ENCODE data around the gene NPW. TPM values are rescaled to one million over a fixed set of nuclear protein-coding genes. Genes with fewer than 3 reads are reported as not detected.
A peak's percentile ranks its signal among the peaks of the same experiment; 100 is the strongest.
"Not testable (repeated sequence)": the region's sequence is repeated elsewhere in the genome, so short reads cannot be mapped to it uniquely, and the experiment has no call there.

The NPW gene
- total RNA-seq, 3 donors from 2014 or later = 9.2 to 19.0 (median 13.1) TPM

- H3K27me3 Mint-ChIP-seq (ENCODE audit: low read depth) = no peaks in the 10 kb centered on the region
- peaks cover 13% of the 10 kb centered on the region for H3K36me3 Mint-ChIP-seq (ENCODE audit: insufficient read depth)
- no peak for ATAC-seq
- no peak for DNase-seq
- H3K9me3 Mint-ChIP-seq = no peaks in the 10 kb centered on the region
- no peak overlapping the region for H3K4me3 Mint-ChIP-seq
- H3K4me1 Mint-ChIP-seq (ENCODE audit: low read depth) = peaks cover 25% of the 10 kb centered on the region
Observed at GRCh38 chr16:2003231-2003826, 16.3 kb upstream of the NPW start.

- Mint-ChIP-seq H3K9me3 (no peaks in the 10 kb centered on the region), H3K4me3 (no peak overlapping the region), H3K4me1 (ENCODE audit: low read depth) (peaks cover 31% of the 10 kb centered on the region), H3K36me3 (ENCODE audit: insufficient read depth) (peaks cover 17% of the 10 kb centered on the region), H3K27me3 (ENCODE audit: low read depth) (no peaks in the 10 kb centered on the region)
- peak; percentile 83 for DNase-seq
- ATAC-seq = peak; percentile 92
Observed at GRCh38 chr16:2003827-2004641, 15.6 kb upstream of the NPW start.

DNA sequence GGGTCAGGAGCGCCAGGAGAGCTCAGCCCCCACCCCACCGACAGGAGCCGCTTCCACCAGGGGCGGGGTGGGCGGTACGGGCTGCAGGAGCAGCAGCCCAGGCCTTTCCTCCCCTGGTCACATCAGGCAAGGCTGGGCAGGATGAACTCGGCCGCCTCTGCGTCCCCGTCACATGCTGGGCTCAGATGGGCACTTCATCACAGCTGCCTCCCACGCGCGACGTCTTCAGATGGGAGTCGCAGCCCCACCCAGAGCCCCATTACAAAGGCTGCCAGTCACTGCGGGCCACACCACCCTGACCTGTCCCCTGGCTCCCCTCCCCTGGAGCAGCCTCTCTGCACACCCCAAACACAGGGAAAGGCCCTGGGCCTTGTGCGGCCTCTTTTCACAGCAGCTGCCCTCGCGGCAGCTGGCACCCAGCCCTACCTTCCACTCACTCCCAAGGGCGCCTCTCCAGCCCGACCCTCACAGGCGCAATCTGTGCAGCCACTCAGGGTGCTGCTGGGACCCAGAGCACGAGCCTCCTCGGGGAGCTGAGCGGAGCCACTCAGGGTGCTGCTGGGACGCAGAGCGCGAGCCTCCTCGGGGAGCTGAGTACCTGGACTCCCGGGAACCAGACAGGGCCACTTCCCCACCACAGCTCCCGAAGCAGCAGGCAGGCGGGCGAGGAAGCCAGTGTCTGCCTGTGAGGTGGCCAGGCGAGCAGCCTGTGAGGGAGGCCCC lies 14.6 kb upstream of the NPW start:
- H3K27me3 Mint-ChIP-seq (ENCODE audit: low read depth) = no peaks in the 10 kb centered on the region
- no peaks in the 10 kb centered on the region for H3K9me3 Mint-ChIP-seq
- no peak for DNase-seq
- H3K4me3 Mint-ChIP-seq = no peak overlapping the region
- H3K4me1 Mint-ChIP-seq (ENCODE audit: low read depth) = peaks cover 31% of the 10 kb centered on the region
- ATAC-seq = no peak
- H3K36me3 Mint-ChIP-seq (ENCODE audit: insufficient read depth) = peaks cover 17% of the 10 kb centered on the region

DNA sequence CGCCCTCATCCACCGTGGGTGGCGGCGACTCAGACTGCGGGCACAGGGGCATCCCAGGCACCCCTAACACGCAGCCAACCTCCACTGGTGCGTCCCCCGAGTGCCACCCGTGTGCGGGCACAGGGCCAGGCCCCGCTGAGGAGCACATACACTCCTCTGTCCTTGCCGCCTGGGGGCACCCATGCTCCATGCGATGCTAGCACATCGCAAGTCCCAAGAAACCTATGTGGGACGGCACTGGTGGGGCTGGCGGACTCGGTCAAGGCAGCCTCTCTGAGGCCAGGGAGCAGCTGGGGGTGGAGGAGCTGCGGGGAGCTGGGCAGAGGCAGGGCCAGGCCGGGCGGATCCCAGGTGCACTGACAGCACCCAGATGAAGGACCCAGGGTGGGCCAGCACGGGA lies 13.9 kb upstream of the NPW start:
- no peaks in the 10 kb centered on the region for H3K9me3 Mint-ChIP-seq
- ATAC-seq (no peak), DNase-seq (no peak)
- H3K36me3 Mint-ChIP-seq (ENCODE audit: insufficient read depth) = peaks cover 18% of the 10 kb centered on the region
- H3K4me3 Mint-ChIP-seq = no peak overlapping the region
- H3K27me3 Mint-ChIP-seq (ENCODE audit: low read depth) = no peaks in the 10 kb centered on the region
- peaks cover 36% of the 10 kb centered on the region for H3K4me1 Mint-ChIP-seq (ENCODE audit: low read depth)

DNA sequence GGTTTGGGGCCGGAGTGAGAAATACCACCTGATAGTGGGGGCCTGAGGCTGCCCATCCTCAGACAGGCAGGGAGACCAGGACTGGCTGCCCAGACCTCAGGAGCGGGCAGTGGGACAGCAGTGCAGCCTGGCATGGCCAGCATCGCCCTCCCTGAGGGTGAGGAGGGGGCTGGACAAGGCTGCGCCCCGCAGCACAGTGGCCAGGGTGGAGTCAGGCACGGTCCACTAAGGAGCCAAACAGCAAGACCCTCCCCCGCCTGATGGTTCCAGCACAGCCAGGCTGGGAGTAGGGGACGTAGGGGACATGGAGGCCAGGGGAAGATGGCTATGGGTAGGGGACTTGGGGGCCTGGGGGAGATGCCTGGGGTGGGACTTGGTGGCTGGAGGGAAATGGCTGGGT lies 13.3 kb upstream of the NPW start:
- Mint-ChIP-seq H3K4me1 (ENCODE audit: low read depth) (peaks cover 36% of the 10 kb centered on the region), H3K9me3 (no peaks in the 10 kb centered on the region), H3K27me3 (ENCODE audit: low read depth) (no peaks in the 10 kb centered on the region), H3K36me3 (ENCODE audit: insufficient read depth) (peaks cover 16% of the 10 kb centered on the region), H3K4me3 (peak overlapping the region; percentile 25)
- ATAC-seq (no peak), DNase-seq (no peak)

DNA sequence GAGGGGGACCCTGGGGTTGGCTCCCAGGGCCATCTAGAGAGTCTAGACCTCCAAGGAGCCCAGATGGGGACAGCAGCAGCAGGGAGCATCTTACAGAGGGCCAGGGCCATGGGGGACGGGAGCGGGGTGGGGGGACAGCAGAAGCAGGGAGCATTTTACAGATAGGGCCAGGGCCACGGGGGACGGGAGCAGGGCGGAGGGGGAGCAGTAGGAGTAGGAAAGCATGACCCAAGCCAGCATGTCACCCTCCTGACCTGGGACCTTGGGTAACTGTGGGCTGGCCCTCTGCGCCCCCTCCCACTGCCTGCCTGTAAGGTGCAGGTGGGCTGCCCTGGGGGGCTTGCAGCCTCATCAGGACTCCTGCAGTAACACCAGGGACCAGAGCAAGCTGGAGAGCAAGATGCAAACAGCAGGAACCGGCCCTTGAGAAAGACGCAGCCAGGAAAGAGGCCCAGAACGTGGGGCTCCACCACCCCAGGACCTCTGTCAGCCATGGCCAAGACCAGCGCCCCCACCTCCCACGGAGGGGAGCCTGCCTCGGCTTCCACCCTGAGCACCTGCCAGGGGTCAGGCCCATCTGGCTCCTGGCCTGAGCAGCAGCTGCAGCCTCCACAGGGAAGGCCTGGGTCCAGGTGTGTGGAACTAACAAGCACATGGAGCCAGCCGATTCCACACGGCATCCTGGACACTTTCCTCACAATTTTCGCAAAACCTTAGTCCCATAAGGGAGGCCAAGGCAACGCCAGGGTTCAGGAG lies 12.3 kb upstream of the NPW start:
- ATAC-seq (no peak), DNase-seq (no peak)
- Mint-ChIP-seq H3K36me3 (ENCODE audit: insufficient read depth) (peaks cover 14% of the 10 kb centered on the region), H3K4me3 (peak overlapping the region; percentile 92), H3K27me3 (ENCODE audit: low read depth) (no peaks in the 10 kb centered on the region), H3K4me1 (ENCODE audit: low read depth) (peaks cover 36% of the 10 kb centered on the region), H3K9me3 (no peaks in the 10 kb centered on the region)

DNA sequence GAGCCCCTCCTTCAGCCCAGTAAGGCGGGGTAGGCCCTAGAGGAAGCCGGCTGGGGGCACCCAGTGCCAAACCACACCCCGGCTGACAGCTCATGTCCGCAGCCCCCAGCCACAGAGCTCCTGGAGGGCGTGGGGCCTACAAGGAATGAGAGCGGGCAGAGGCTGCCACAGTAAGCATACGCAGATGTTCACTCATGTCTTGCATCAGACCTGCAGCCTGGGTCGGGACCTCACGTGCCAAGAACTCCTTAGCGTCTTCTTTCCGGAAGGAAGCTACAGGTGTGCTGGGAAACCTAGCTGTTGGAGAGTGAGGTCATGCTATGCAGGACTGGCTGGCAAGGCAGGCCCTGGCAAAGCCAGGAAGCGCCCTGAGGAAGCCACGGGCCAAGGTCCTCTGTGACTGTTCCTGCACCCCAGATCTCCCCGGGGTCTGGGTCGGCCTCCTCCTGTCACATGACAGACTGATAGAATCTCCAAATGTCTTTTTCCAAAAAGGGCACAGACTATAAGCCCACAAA lies 11.5 kb upstream of the NPW start:
- peaks cover 36% of the 10 kb centered on the region for H3K4me1 Mint-ChIP-seq (ENCODE audit: low read depth)
- no peak for DNase-seq
- no peak for ATAC-seq
- no peaks in the 10 kb centered on the region for H3K9me3 Mint-ChIP-seq
- peak overlapping the region; percentile 92 for H3K4me3 Mint-ChIP-seq
- peaks cover 11% of the 10 kb centered on the region for H3K36me3 Mint-ChIP-seq (ENCODE audit: insufficient read depth)
- no peaks in the 10 kb centered on the region for H3K27me3 Mint-ChIP-seq (ENCODE audit: low read depth)

- H3K9me3 Mint-ChIP-seq = no peaks in the 10 kb centered on the region
- no peaks in the 10 kb centered on the region for H3K27me3 Mint-ChIP-seq (ENCODE audit: low read depth)
- H3K4me1 Mint-ChIP-seq (ENCODE audit: low read depth) = peaks cover 36% of the 10 kb centered on the region
- H3K4me3 Mint-ChIP-seq = peak overlapping the region; percentile 92
- ATAC-seq = peak; percentile 6 to 8
- H3K36me3 Mint-ChIP-seq (ENCODE audit: insufficient read depth) = peaks cover 11% of the 10 kb centered on the region
- no peak for DNase-seq
Observed at GRCh38 chr16:2008631-2009163, 10.9 kb upstream of the NPW start.

- Mint-ChIP-seq H3K4me3 (peak overlapping the region; percentile 92), H3K27me3 (ENCODE audit: low read depth) (no peaks in the 10 kb centered on the region), H3K4me1 (ENCODE audit: low read depth) (peaks cover 36% of the 10 kb centered on the region), H3K36me3 (ENCODE audit: insufficient read depth) (peaks cover 11% of the 10 kb centered on the region), H3K9me3 (no peaks in the 10 kb centered on the region)
- ATAC-seq (peak; percentile 36 to 45), DNase-seq (no peak)
Observed at GRCh38 chr16:2009164-2009711, 10.3 kb upstream of the NPW start.

GRCh38 chr16:2009791-2010510 lies 9.6 kb upstream of the NPW start, which contains the start of gene ZNF598:
ZNF598 (minus strand) TSS chr16:2009821.
- Mint-ChIP-seq H3K36me3 (ENCODE audit: insufficient read depth) (peaks cover 11% of the 10 kb centered on the region), H3K9me3 (no peaks in the 10 kb centered on the region), H3K4me1 (ENCODE audit: low read depth) (peaks cover 35% of the 10 kb centered on the region), H3K4me3 (peak within 1 kb of the TSS; percentile 94), H3K27me3 (ENCODE audit: low read depth) (no peaks in the 10 kb centered on the region)
- ATAC-seq (peak; percentile 95 to 96), DNase-seq (peak; percentile 76)

DNA sequence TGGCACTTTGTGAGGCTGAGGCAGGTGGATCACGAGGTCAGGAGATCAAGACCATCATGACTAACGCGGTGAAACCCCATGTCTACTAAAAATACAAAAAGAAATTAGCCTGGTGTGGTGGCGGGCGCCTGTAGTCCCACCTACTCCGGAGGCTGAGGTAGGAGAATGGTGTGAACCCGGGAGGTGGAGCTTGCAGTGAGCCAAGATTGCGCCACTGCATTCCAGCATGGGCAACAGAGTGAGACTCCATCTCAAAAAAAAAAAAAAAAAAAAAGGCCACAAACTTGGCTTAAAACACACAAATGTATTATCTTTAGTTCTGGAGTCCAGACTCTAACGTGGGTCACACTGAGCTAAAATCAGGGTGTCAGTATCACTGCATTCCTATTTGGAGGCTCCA lies 7.9 kb upstream of the NPW start:
- not testable (repeated sequence) for H3K27me3 Mint-ChIP-seq (ENCODE audit: low read depth); H3K36me3 Mint-ChIP-seq (ENCODE audit: insufficient read depth)

GRCh38 chr16:2013527-2013926 lies 6.1 kb upstream of the NPW start:
- Mint-ChIP-seq H3K4me1 (ENCODE audit: low read depth) (peaks cover 10% of the 10 kb centered on the region), H3K36me3 (ENCODE audit: insufficient read depth) (peaks cover 4% of the 10 kb centered on the region), H3K4me3 (no peak overlapping the region), H3K27me3 (ENCODE audit: low read depth) (peaks cover 3% of the 10 kb centered on the region), H3K9me3 (no peaks in the 10 kb centered on the region)
- DNase-seq (no peak), ATAC-seq (no peak)

More for the DNA sequence above, 7.9 kb upstream of the NPW start:
- ATAC-seq, H3K4me3 Mint-ChIP-seq, H3K9me3 Mint-ChIP-seq, DNase-seq: not testable (repeated sequence)
- peaks cover 28% of the 10 kb centered on the region for H3K4me1 Mint-ChIP-seq (ENCODE audit: low read depth)
